A375 (cell line): ENCODE measurements around the gene ERP29. TPM values are rescaled to one million over a fixed set of nuclear protein-coding genes. Genes with fewer than 3 reads are reported as not detected.

Source experiments
- small RNA-seq: library from RNA; depleted of rRNA; stranded (forward); fragments of <200 nt; gene quantifications from one replicate; pipeline ENCODE3, GENCODE V24; 2014
- total RNA-seq: library from RNA; depleted of rRNA; stranded (reverse); fragments of >200 nt; shearing (Covaris generic); gene quantifications from 2 replicates; pipeline ENCODE4 v1.2.3, GENCODE V29; 2014; rRNA removed

Gene ERP29
- 123 and 138 TPM in 2 replicates for total RNA-seq

GRCh38 chr12:112012775-112013600 is at the start of gene ERP29, which contains the start of gene TMEM116:
ERP29 (plus strand) TSS chr12:112013426; CDS start chr12:112013466, 40 bp downstream.
TMEM116 (minus strand) TSS chr12:112013165; CDS start chr12:112005270, 7,895 bp downstream.

Small RNA genes within 50 kb of the gene (small RNA-seq; reads per million reads assigned to genes)
- not detected for gene AC004024.1
- gene MIR3657, result not detected
- gene RF00019, result not detected

Other genes starting within 250 kb of the ERP29 start
- gene ALDH2, start 246.5 kb upstream of the ERP29 start, total RNA-seq, result 28.4 and 33.6 TPM in 2 replicates
- gene MAPKAPK5, start 171.2 kb upstream of the ERP29 start, total RNA-seq, result 44.7 and 55.7 TPM in 2 replicates
- gene TMEM116, start 261 bp upstream of the ERP29 start, total RNA-seq, result 7.9 and 9.4 TPM in 2 replicates
- 21.8 and 26.2 TPM in 2 replicates for gene NAA25, start 95.4 kb downstream of the ERP29 start, total RNA-seq
- 20.8 and 27.1 TPM in 2 replicates for gene TRAFD1, start 112.1 kb downstream of the ERP29 start, total RNA-seq